ENCODE results near the gene GLIPR1L1.

Gene GLIPR1L1

GRCh38 chr12:75354011-75354410, 19.5 kb downstream of the GLIPR1L1 start:
- DNase-seq: no peak

- DNase-seq: no peak
These were observed 26.4 kb downstream of the GLIPR1L1 start for GRCh38 chr12:75360920-75361319.

- DNase-seq: no peak
These were observed 26.9 kb downstream of the GLIPR1L1 start for GRCh38 chr12:75361408-75361807.

- no peak for DNase-seq
These were observed 30.4 kb downstream of the GLIPR1L1 start for GRCh38 chr12:75364919-75365318.

- no peak for DNase-seq
These were observed 32.2 kb downstream of the GLIPR1L1 start for GRCh38 chr12:75366629-75367028.

GRCh38 chr12:75374971-75375370, 40.5 kb downstream of the GLIPR1L1 start:
- DNase-seq: no peak

GRCh38 chr12:75378354-75378753, 43.9 kb downstream of the GLIPR1L1 start:
- DNase-seq: no peak

- no peak for DNase-seq
These were observed 54.6 kb downstream of the GLIPR1L1 start for GRCh38 chr12:75389061-75389460.

- DNase-seq: no peak
These were observed 55.2 kb downstream of the GLIPR1L1 start for GRCh38 chr12:75389706-75390105.

- DNase-seq: no peak
These were observed 55.9 kb downstream of the GLIPR1L1 start for GRCh38 chr12:75390156-75390898.

GRCh38 chr12:75390899-75391538, 56.5 kb downstream of the GLIPR1L1 start, which contains the start of gene GLIPR1L2:
Gene GLIPR1L2, plus strand, starts transcription at chr12:75391089. Its CDS starts 28 bp downstream, at chr12:75391117.
- DNase-seq: peak; percentile 84

GRCh38 chr12:75404231-75404630, 69.8 kb downstream of the GLIPR1L1 start:
- no peak for DNase-seq

- DNase-seq: no peak
These were observed 73.2 kb downstream of the GLIPR1L1 start for GRCh38 chr12:75407683-75408082.

GRCh38 chr12:75409830-75410229, 75.4 kb downstream of the GLIPR1L1 start:
- DNase-seq: no peak

- DNase-seq: no peak
These were observed 80.2 kb downstream of the GLIPR1L1 start for GRCh38 chr12:75414671-75415070.

- no peak for DNase-seq
These were observed 85.4 kb downstream of the GLIPR1L1 start for GRCh38 chr12:75419841-75420240.
